ENCODE measurements around the gene MEGF6.

The MEGF6 gene

GRCh38 chr1:3440300-3440681 is 171.0 kb downstream of the MEGF6 start:
- no peak for DNase-seq (ENCODE audit: low spot score)
- TF ChIP-seq CTCF (IDR thresholded peaks at IDR 0.05; ENCODE audit: borderline replicate concordance, control extremely low read depth, extremely low read depth, insufficient read depth, missing control alignments): no peak
- in situ Hi-C loops (cut with MboI; ENCODE audit: low sequenced_read_pairs, unreplicated experiment): no loop called here
